Embryonic facial prominence (tissue), 1 donor: ENCODE measurements around the gene KLF6.
"Not testable (repeated sequence)": the region's sequence is repeated elsewhere in the genome, so short reads cannot be mapped to it uniquely, and the experiment has no call there.

Experiments used
- DNase-seq: peaks from one replicate; pipeline ENCODE4 v3.0.0-alpha.2; 2016; ENCODE audit errors: extremely low spot score

The KLF6 gene

DNA sequence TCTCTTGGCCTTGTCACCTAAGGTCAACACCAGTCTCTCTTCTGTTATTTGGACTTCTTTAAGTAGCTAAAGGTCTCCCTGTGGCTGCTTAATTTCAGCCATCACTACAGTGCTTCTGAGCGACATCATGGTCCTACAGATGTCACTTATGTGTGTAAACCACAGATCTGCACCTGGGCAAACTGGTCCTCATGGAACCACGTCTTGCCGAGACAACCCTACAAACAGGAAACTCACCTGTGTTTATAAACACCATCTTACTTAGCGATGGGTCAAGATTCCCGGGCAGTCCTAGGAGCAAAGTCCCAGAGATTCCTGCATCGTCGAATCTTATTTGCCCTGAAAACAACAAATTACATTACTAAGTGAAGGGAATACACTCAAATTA lies 27.8 kb downstream of the KLF6 start:
- DNase-seq: no peak

DNA sequence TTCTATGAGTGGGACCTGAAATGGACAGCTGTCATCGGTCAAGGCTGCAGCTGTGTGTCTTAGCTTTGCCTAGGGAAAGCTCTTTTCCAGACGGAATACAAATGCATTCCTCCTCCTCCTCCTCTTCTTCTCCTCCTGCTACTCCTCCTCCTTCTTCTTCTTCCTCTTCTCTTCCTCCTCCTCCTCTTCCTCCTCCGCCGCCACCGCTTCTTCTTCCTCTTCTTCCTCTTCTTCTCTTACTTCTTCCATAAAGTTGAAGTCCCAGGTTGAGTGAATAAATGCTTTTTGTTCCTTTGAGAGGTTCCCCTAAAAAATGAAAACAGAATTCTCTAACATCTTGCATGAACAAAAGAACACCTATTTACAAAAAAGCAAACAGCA lies 28.7 kb downstream of the KLF6 start:
- no peak for DNase-seq

DNA sequence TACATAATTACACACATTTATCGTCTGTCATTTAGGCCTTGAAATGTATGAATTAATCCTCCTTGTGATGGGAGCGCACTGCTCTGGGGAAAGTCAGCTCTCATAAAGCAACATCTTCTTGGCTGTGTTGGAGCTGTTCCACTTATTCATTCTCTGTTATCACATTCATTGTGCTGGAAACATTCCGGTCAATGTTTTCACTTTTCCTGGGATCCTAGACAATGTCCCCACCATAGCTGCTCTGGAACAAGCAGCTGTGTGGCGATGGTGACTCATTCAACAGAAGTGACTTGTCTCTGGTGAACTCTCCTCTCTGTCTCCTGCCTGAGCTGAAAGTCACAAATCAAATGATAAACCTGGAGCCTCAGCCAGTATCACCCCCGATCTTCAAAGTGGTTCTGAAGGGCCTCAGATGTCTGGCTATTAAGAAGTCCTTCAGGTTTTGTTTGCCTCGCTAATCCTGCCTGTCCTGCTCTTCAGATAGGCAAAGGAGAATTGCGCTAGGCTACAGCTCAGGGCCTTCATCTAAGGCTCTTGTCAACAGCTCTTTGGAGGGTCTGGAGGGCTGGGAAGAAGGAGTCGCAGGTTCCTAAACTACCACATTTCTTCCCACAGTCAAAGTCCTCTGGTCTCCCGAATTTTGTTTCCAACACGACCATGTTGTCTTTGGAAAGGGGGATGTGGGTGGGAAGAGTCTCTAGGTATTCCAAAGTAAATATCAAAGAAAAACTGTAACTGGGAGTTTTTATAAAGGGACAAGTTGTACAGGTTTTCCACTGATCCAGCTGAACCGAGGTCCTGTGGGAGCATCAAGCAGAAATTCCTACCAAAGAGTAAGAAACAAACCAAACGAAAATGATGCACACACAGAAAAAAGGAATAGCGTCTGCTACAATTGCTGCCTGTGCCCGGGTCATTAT lies 29.3 kb downstream of the KLF6 start:
- no peak for DNase-seq

DNA sequence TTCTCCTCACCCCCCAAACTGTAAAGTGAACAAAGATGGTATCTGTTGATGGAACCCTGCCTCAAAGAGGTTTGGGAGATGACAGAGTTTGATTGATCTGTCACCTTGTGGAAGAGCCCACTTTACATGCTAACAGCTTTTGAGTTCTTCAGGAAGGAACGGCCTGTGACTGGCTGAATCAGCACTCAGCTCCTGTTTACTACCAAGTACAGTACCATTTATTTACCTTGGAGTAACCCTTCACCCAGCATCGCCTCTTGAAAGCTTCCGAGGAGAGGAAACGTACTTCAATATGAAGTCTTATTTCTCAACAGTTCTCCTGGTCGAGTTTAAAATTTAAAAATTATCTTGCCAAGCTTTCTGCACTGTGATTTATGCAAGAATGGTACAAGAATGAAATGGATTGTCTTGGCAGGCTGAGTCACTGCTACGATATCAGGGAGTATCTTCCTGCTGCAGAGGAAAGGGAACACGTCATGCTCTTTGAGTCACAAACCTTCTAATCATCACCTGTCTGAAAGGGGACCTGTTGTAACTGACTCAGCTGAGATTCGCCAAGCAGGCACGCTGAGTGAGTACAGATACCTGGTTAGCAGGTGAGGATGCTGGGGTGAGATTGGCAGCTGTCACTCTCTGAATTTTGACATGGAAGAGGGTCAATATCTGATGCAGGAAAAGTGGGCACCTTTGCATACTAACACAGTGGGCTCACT lies 30.1 kb downstream of the KLF6 start:
- DNase-seq: no peak

DNA sequence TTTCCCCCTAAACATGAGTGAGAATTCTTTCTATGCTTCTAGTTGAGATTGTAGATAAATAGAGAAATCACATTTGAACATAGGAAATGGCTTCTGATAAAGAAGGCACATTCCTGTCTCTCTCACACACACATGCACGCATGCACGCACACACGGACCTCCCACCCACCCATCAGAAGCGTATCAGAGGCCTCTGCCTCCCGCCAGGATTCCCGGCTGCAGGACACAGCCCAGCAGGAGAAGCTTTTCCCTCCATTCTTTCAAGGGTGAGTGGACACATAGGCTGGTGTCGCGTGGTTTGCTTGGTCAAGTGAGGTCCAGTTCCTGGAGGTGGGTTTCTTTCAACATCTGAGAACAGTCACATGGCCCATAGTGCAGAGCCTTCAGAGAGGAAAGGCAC lies 34.2 kb downstream of the KLF6 start:
- no peak for DNase-seq

DNA sequence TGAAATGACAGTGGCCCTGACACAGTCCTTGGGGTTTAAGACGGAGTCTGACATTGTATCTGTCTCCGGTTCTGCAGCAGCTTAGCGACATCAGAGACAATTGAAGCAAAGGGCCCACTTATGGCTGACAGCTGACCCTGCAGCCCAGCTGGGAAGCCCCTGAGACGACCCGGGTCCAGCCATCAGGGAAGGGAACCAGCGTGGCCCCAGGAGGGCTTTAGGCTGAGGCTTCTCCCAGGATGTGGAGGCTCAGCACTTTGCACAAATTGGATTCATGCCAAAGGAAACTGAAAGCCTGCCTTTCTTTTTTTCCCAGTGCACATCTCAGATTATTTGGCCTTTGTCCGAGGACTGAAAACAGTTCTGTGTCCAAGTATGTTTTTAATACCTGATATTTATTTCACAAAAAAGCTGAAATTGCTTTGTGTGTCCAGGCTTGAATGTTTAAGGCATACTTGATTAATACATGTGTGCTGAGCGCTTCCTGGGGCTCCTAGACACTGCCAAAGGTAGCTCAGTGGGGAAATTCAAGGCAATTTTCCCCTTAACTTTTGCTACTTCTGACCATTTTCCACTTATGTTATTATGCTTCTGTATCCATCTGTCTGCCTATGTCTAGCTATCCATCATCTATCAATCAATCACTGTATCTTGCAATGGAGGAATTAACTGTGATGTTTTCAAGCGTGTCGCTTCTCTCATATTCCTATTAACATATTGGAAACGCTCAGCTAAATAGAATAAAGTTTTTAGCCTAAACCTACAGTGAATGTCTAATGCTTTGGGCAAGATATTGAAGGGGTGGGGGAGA lies 34.8 kb downstream of the KLF6 start:
- DNase-seq: no peak

DNA sequence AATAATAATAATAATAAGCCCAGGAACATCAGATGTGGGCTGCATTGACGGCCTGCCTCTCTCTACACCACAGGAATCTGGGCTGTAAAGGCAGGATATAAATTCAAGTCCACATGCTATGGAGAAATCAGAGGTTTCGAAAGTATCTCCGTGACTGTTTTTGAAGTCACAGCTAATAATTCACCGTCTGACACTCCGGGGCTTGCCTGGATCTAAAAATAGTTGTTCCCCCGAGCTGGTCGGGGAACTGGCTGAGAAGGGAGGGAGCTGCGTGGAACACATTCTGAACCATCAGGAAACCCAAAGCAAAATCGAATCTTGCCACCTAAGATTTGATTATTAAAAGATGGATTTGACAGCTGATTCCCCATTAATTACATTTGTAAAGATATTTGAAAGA lies 35.4 kb downstream of the KLF6 start:
- DNase-seq: no peak

DNA sequence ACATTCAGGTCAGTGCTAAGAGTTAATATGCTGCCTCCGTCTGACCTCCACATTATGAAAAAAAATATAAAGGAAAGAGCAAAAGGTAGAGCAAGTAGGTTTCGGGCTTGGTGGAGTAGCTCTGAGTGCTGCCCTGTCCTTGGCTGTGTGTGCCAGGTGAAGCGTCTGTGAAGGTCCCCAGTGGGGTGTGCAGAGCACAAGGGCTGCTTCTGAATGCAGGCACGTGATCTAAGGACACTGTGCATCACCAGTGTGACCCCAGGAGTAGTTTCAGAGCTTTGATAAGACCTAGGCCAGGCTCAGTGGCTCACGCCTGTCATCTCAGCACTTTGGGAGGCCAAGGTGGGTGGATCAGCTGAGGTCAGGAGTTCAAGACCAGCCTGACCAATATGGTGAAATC lies 36.0 kb downstream of the KLF6 start:
- DNase-seq: no peak

DNA sequence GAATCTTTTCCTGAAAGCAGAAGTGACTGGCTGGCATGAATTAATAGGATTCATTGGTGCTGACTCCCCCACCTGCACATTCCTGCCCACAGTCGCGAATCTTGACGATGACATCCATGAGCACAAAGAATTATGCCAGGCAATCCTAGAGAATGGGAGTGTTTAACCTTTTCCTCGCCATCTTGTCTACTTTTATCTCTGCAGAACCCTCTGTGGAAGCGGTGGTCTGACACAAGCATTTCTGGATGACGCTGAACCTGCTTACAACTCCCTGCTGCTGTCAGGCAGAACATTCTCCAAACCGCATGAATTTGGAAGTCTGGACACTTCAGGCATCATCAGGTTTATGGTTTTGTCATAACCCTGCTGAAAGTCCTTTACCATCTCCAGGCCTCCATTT lies 36.5 kb downstream of the KLF6 start:
- DNase-seq: no peak

DNA sequence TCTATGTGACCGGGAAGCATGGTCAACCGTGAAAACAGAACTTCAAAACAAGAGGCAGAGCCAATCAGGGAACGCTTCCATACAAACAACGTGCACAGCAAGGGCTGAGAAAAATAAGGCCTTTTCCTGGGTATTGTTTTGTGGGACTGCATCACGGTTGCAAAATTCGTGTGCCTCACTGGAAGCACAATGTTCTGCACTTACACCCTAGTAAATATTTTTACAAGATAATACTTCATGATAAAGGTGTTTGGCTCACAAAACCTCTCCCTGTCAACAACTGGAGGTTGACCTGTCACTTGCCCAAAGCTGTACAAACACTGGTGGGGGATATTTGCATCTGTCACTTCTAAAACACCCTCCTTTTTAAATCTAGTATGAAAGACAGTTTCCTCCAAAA lies 37.0 kb downstream of the KLF6 start:
- DNase-seq: no peak

DNA sequence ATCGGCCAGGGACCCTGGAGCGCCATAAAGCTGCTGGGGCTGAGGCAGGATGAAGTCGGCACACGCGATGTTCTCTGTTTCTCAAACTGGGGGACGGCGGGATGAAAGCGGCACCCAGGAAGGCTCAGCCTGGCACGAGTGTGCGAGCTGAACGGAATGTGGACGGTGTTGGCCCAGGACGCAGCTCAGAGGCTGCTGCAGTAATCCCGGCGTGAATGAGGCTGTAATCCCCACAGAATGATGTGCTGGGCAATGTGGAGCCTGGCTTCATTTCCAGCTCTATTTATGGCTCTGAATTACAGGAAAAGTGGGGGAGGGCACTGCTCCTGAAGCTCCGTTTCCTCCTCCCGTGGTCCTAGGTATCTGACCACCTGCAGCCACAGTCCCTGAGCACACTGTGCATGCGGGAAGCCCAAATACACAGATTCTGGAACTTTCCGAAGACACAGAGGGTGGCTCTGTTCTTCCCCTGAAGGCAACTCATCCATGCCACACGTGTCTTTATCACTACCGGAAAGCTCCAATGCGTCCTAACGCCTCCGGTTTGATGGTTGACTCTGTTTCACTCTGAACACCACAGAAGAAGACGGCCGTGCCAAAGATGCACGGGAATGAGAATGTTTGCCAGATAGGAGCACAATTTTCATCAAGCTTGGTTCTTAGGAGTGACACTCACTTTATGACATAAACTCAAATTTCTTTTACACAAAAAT lies 37.6 kb downstream of the KLF6 start:
- DNase-seq: no peak

DNA sequence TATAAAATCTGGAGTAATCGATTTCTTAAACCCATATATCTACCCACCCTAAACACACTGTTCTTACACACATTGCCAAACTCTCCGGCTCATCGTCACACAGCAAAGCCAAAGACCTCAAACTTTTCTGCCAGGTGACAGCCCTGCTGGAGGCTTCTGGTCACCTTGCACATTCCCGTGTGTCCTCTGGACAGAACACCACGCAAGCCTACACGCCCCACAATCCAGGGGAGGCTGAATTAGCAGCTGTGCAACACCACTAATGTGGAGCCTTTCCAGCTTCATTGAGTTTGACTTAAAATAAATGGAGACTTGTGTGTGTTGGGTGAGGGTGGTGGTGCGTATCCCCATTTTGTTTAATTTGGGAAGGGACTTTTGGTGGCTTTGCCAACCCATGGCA lies 38.4 kb downstream of the KLF6 start:
- DNase-seq: no peak

DNA sequence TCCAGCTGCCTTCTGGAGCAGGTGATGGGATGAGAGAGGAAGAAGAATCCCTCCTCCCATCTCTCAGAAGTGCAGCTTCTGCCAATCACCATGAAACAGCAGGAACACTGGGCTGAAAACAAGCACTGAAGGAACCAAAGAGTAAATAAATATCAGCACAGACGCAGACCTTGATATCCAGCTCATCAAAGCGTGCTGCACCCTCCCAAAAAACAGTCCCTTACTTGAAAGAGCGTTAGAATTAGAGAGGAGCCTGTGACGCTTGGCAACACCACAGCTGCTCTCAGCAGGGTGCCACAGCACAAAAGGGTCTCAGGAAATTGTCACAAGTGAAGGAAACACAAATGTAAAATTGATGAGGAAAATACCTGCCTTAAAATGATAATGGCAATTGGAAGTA lies 39.5 kb downstream of the KLF6 start:
- no peak for DNase-seq

DNA sequence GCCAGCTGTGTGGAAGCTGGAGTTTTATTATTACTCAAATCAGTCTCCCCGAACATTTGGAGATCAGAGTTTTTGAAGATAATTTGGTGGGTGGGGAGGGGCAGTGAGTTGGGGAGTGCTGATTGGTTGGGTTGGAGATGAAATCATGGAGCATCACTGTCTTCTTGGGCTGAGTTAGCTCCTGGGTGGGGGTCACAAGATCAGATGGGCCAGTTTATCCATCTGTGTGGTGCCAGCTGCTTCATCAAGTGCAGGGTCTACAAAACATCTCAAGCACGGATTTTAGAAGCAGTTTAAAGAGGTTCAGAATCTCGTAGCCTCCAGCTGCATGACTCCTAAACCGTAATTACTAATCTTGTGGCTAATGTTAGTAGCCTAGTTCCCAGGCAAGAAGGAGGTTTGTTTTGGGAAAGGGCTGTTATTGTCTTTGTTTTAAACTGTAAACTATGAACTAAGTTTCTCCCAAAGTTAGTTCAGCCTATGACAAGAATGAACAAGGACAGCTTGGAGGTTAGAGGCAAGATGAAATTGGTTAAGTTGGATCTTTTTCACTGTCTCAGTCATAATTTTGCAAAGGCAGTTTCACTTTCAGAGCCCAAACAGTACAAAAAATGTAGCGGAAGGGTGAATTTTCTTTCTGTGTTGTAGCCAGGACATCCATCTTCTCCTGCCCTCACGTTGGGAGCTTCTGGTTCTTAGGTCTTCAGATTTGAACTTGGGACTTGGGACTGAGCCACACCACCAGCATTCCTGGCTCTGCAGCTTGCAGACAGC lies 43.1 kb downstream of the KLF6 start:
- no peak for DNase-seq

DNA sequence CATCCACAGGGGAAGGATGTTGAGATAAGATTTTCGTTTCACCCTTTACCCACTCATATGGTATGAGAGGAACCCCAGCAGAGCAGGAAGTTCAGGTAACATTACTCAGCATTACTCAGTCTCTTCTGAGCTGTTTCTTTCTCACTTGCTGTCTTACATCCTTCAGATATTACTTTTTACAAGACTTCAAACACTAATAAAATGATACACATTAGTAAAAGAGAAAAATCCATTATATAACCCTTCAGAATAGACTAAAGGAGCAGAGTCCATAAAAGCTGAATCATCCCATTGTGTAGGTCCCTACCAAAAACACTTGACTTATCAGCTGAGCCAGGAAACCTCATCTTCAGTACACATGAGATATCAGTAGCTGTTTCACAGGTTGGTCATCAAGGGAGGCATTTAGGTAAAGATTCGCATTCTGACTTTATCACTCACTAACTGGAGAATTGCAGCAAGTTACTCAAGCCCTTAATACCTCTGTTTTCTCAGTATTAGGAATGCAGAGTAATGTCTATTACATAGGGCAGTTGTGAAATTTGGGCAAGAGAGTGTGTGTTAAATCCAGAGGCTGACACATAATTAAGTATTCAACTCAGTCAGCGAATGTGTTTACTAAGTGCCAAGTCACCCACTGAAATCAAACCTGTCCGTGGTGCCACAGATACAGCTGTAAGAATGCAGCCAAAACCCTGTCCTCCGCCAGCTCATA lies 44.7 kb downstream of the KLF6 start:
- DNase-seq: no peak

DNA sequence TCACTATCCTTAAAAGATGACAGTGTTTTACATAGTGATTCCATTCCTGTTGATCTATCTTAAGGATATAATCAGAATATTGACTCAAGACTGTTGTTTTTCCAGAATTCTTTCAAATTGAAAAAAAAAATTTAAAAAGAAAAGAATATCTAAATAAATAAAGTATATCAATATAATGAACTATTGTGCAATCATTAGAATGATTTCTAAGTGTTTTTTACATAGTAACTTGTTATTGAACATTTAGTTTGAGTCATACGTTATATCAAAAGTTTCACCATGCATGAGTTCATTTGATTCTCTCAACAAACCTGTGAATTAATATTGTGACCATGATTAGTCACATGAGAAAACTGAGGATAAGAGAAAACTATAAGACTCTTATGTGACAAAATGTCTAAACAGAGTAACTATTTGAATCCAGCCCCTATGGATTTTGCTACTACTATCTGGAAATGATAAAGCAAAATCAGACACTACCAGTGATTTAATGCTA lies 46.1 kb downstream of the KLF6 start:
- no peak for DNase-seq

DNA sequence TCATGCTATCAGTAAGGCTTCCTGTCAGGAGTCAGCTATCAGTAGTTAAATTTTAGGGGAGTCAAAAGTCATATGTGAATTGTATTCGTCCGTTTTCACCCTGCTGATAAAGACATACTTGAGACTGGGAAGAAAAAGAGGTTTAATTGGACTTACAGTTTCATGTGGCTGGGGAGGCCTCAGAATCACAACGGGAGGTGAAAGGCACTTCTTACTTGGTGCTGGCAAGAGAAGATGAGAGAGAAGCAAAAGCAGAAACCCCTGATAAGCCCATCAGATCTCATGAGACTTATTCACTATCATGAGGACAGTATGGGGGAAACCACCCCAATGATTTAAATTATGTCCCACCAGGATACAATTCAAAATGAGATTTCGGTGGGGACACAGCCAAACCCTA lies 47.1 kb downstream of the KLF6 start:
- no peak for DNase-seq

DNA sequence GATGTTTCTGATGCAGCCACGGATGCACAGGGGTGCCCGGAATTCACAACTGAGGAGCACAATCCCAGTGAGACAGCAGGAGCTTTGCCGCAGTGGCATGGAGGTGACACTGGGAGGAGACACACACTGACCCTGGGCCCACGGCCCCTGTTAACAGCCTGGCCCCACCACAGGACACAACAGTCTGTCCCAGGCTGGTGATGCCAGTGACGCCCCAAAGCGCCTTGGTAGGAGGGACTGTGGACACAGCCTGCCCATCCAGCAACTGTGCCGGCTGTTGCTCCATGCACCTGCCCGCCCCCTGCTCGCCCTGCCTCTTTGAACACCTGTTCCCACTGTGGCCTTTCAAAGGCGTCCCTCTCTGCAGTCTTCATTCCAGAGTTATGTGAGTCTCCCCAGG lies 49.8 kb downstream of the KLF6 start:
- DNase-seq: no peak

DNA sequence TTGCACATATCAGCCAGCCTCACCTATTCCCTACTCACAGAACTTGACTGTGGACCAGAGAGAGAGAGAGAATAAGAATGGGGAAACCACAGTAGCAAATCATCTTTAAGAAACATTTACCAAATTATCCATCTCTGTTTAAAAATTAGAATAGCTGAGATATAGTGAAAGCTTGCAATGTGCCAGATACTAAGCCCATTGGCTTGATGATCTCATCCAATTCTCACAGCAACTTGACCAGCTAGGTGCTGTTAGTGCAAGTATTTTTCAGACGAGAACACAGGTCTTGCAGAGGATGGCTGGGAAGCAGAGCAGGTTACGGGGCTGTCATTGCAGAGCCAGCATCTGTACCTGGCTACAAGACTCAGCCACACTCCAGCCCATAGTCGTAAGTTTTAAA lies 50.9 kb downstream of the KLF6 start:
- DNase-seq: no peak

DNA sequence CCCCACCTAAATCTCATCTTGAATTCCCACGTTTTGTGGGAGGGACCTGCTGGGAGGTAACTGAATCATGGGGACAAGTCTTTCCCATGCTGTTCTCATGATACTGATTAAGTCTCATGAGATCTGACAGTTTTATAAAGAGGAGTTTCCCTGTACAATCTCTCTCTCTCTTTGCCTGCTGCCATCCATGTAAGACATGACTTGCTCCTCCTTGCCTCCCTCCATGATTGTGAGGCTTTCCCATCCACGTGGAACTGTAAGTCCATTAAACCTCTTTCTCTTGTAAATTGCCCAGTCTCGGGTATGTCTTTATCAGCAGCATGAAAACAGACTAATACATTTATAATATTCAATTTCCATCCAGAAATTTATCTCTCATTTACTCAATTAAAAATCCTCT lies 52.8 kb downstream of the KLF6 start:
- not testable (repeated sequence) for DNase-seq
